HG02588 (cell line): ENCODE results near the gene SUCO.

Source experiments
- ATAC-seq: cut with Tn5 transposase; IDR thresholded peaks from one replicate; pipeline ENCODE4 v1.9.1; 2021; ENCODE audit warnings: mild to moderate bottlenecking, moderate library complexity; ENCODE audit not compliant: unreplicated experiment

SUCO gene

DNA sequence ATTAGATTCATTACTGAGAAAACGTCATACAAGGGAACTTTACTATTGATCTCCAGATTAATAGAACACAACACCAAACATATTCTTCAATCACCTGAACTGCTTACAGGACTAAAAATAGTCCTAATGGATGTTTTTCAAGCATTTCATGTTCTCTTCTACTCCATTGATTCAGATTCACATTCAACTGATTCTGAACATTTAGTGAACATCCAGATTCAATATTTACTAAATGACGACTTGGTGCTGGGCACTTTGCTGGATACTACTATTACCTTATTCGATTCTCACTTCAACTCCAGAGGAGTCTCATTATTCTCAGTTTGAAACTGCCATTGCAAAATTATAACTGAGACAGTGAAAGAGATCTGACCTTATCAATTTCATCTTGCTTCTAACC, 18.8 kb upstream of the SUCO start:
- ATAC-seq: no peak

DNA sequence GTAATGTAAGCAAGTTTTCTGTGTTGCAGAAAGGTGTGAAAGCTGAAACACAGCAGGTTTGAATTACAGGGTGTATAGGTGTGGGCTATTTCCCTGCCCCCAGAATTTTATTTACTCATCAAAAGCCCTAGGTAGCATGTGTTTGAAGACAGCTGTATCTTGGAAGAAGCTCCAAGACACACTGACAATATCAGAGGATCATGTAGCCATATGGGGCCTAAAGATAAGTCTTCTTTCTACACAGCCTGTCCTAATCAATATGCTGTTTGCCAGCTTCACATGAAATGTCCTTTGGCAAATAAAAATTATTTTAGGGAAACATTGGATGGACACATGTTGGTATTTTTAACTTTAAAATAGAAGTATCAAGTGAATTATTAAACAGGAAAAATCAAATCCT, 17.5 kb upstream of the SUCO start:
- ATAC-seq: no peak

DNA sequence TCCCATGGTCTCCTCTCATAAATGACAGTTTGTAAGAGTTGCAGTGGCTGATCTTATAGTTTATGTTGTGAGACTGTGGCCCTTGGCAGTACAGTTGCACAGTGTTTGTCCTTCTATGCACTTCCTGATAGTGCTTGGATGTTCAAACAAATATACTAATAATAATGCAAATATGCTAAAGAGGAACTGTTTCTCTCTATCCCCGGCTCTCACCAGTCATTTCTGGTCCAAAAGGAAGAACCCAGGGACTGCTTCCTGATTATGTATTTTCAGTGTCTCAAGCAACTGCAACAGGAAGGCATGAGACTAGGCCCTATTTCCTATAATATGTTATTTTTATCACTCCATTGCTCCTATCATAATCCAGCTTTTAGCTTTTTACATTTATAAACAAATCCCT, 17.0 kb upstream of the SUCO start:
- ATAC-seq: no peak

DNA sequence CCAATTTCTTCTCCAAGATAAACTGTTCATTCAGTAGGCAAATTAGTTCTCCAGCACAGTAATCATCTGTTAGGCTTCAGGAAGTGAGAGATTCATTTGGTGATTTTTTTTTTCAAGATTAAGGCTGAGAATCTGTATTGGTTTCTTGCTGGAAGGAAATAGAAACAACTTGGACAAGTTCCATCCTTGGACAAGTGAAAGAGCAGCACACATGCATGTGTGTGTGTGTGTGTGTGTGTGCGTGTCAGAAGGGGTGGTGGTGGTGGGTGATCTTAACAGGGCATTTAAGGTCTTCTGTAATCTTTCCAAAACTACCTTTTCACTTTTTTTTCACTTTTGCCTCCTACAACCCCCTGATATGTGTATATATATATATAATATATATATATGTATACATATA, 15.9 kb upstream of the SUCO start:
- no peak for ATAC-seq

DNA sequence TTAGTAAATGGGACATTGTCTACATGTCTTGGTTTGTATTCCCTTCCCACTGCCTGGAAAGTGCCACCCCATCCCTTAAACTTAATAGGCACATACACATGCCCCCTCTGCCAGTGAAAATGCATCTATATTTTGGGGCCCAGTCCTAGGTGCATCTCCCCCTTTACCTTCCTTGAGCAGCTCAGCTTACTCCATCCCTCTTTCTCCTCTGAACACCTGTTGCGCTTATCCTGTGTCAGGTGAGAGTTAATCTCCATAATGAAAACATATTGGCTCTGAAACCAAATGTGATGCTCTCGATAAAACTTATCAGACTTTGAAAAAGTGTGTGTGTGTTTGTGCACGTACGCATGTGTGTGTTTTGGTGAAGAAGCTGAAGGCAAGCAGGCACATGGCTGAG, 15.4 kb upstream of the SUCO start:
- no peak for ATAC-seq

DNA sequence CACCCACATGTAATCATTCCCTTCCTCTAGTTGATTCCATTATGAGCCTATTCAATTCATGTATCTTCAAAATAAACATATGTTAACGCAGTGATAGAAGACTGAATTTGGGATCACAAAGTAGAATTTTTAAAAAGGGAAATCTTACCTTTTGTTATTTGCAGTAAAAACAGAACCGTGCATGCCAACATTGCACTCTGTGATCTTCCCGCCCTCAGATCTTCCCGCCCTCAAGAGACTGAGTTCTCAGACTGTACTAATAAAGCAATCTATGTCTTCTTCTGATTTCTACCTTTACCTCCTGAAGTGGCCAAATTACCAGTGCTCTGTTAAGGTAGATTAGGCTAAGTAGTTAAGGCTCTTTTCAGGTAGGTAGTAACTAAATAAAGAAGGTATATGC, 3.6 kb upstream of the SUCO start:
- ATAC-seq: no peak

DNA sequence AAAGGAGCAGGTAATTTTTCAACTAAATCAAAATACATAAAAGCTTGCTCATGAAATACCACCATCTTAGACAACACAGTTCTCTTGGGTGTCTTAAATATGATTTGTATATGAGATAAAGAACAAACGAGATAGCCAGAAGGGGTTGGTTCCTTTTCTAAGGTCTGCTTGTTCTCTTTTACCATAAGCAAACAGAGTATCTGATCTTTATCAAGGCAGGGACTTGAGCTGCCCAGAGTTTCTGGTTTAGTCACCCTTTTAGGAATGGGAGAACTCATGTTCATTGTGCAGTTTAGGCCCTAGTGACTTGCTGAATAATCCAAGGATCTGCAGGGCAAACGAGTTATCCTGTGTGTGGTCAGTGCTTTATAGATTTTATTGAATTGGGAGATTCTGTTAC, 3.0 kb upstream of the SUCO start:
- ATAC-seq: no peak

DNA sequence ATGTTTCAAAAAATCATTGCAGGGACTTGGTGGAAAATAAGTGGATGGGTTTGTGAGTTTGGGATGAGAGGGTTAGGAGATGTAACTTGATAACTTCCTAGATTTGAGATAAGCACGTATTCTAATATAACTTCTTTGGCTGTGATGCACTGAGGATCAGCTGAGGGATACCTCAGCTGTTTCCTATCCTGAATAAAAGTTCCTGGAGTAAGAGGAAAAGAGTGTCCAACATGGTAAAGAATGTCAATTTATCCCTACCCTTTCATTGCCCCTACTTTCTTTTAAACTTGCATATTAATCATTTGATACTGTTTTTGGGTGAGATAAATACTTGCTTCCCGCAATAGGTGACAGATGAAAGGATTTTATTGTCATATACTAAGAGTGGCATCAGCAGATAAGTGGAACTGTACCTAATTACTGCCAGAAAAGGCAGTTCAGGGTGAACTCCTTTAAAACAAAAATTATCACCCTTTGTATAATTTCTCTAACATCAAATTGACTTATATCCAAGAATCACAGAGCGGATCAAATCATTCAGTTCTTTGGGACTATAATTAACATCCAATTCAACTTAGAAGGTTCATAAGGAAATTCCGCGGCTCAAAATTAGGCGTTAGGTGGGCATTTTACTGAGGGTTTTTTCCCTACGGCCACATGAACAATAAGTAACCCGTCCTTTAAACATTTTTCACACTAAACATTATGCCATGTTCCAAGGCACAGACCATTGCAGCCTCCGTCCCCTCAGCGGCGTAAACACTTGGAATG, 1.4 kb upstream of the SUCO start:
- no peak for ATAC-seq

DNA sequence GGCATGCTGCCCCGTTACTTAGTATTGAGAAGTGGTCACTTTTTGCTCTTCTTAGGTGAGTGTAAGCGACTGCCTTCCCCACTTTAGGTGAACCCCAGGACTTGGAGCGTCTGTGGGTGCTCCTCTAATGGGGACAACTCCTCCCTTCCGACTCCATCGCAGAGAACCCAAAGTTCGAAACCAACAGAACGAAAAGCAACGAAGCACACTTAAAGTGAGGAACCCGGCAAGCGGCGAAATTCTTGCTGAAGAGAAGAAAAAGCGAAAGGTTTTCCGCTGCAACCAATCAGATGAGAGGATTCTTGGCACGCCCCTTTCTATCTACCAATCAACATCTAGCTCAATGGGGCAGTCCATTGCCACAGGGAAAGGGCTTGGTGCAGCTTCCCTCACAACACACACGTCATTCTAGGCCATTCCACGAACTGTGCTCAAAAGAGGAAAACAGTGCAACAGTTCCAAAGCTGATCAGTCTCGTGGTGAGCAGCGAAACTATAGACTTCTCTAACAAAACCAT, 709 bp upstream of the SUCO start:
- peak; percentile 67 for ATAC-seq

DNA sequence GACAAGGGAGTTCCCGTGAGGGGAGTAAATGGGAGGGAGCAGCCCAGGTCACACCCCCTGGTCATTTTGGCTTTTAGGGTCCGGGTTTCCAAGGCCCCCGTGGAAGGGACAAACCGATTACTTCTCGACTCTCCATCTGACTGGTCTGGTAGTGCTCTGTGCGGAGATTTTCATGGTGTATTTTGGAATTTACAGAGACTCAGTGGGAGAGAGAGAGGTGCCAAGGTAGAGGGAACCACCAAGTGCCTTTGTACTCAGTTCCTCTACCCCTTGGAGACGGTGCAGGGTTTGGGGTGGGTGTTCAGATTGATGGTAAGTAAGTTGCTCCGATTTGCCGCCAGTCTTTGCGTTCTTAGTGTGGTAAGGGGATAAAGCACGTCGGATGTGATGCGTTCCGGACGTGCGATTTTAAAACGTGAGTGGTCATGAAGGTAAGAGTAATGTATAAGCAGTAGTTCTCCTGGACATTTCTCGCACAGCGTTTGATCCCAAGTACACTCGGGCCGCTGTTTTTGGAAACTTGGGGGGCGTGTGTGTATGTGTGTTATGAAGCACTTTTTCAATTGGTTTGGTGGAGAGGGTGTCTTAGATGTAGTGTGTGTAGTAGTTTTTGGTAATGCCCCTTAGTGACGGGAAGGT, 682 bp downstream of the SUCO start:
- ATAC-seq: peak; percentile 16

DNA sequence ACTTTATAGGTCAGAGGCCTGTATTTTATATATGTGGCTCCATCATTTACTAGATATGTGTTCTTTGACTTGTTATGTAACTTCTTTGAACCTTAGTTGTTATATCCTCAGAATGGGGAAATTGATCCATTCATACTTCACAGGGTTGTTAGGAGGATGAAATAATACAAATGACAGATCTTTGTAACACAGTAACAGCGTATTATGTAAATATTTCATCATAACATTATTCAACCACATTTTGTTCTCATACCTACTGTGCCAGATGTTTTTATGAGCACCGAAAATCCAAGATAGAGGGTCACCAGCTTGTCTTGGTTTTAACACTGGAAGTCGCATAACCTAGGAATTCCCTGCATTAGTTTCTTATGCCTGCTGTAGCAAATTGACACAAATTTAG, 3.3 kb downstream of the SUCO start:
- ATAC-seq: no peak

DNA sequence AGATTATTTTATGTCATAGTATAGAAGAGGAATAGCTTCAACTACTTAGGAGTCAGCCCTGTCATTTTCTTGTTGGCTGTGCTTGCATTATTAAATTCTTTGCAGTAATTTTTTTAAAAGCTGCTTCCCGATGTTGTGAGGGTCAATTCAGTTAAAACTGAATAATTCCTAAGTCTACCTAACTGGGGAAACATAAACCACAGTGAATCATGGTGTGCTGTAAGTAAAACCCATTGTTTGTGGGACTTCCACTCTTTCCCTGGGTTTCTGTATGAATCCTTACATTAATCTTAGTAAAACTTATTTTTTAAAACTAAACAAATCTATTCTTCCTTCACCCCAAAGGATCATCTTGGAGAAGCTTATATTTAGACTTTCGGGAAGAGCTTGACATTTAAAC, 4.4 kb downstream of the SUCO start:
- no peak for ATAC-seq

DNA sequence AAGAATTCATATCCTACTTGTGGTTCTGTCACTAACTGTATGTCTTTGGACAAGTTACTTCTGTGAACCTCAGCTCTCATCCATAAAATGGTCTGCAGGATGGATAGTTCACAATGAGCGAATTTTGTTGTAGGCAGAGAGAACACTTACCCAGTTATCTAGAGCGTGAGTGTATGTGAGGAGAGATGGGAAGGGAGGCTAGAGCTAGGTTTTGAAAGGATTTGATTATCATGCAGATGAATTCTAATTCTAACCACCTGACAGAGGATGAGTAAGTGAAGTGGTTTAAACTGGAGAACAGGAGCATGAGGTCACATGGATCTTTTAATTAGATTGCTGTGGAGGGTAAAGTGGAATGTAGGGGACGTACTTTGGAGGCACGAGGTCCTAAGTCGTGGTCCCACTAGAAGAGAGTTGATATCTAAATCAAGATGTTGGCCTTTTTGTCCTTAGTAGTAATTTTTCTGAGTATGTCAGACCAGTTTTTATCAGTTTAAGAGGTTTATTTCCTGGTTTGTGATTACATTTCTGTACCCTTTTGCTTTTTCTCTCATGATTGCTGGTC, 5.0 kb downstream of the SUCO start:
- no peak for ATAC-seq

DNA sequence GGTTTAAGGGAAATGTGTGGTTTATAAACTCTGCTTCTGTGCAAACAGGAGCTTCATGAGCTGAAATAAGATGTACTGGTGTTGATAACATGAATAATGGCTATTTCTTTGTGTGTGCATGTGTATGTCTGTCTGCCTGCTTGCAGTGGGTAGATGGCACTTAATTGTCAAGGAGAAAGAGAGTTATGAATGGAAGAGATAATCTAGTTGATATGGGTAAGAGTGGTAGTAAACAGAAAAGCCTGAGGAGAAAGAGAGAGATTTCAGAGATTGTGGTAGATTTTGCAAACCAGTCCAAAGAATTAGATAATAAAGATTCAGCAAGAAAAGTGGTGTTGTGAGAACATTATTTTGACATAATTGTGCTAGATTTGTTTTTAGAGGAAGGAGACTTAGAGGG, 7.7 kb downstream of the SUCO start:
- ATAC-seq: no peak

DNA sequence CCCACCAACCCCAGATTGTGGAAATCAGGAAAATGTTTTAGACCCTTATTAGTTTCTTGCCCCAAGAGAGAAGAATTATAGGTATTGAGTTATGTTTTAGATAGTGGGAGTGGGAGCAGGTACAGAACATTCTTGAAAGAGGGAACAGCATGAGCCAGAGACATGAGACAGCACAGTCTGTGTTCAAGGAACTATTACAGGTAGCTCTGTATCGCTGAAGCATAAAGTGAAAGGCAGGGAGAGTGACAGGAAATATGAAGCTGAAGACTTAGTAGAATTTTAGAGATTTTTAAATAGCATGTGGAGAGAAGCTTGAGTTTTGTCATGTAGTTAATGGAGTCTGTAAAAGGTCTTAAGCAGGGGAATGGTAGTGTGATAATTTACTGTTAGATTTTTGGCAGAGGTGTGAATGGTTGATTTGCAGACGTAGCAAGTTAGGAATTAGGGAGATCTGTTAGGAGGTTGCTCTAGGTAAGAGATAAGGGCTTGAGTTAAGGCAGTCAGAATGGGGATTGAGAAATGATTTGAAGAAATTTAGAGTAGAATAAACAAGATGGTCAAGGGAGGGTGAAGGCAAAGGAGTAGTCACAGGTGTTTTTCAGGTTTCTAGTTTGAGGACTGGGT, 11.6 kb downstream of the SUCO start:
- ATAC-seq: no peak

DNA sequence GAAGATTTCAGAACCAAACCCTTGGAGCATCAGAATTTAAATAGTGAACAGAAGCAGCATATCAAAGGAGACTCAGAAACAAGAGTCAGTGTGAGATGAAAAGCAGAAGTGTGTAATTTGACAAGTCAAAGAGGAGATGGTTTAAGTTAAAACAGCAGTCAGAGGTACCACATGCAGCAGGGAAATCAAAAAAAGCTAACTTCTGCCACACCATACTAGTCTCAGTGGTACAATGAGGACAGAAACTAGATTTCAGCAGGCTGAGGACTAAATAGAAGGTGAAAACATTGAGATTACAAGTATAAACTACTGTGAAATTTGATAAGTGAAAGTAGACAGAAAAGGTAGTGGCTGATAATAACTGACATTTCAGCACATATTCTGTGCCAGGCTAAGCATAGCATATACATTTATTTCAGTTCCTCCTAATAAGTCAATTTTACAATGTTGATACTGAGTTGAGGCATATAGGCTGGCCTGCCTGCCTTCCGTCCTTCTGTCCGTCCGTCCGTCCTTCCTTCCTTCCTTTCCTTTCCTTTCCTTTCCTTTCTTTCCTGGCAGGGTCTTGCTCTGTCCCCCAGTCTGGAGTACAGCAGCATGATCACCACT, 12.6 kb downstream of the SUCO start:
- no peak for ATAC-seq

DNA sequence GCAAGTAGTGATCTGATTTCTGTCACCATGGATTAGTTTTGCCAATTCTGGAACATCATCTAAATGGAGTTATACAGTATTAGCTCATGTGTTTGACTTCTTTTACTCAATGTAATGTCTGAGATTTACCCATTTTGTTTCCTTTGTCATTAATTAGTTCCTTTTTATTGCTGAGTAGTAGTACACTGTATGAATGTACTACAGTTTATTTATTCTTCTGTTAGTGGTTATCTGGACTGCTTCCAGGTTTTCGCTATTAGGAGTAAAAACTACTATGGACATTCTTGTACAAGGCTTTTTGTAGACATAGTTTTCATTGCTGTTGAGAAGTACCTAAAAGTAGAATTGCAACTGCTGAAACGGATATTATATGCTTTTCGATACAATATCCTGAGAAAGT, 14.1 kb downstream of the SUCO start:
- ATAC-seq: no peak

DNA sequence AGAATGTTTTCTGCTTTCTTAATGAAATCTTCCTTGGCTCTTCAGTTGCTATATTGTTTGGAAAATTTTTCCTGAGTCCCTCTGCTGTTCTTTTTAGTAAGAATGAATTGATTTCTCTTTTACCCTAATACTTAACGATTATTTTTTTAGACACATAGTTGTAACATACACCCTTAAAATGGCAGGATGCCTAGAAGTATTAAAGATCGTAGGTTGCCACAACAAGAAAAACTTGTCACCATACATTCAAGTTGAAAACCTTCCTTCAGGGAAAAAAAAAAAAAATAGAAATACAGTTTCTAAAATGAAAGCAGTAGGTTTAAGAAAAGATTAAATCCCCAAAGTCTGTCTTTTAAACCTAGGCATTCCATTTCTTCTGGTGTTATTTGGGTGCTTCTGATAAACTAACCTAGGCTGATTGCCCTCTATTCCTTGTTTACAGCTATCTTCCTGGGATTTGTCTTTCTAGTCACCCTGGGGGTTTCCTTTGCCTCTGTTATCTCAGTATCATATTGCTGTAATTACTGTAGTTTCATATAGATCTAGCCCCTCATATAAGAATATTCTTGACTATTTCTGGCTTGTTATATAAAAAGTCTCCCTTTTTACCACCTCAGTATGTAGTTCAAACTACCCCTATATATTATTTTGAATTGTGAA, 16.8 kb downstream of the SUCO start:
- no peak for ATAC-seq

DNA sequence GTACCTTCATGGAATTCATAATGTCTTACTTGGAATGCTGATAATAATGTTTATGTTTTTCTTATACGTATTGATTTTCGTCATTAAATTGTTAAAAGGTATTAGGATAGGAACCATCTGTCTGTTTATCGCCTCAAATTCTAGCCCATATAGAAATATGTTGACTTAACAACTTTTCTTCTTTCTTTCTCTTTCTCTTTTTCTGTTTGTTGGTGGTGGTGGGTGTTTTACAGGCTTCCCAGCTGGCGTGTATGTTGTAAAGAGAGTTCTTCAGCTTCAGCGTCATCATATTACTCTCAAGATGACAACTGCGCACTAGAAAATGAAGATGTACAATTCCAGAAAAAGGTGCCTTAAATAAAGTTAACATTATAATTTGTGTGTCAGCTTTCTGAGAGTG, 18.3 kb downstream of the SUCO start:
- ATAC-seq: no peak

DNA sequence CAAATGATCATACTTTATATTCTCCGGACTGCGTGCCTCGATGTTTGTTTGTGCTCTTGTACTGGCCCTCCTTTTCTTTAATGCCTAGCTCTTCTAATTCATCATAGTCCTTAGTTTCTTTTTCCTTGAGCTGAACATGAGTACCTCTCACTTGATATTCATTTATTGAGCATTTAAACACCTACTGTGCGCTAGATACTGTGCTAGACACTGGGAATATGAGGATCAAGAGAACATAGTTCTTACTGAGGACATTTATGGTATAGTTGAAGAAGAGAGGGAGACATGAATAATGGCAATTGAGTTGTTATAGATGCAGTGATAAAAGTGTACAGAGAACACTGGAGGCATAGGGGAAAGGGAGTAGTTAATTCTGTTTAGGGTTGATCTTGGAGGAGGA, 22.0 kb downstream of the SUCO start:
- ATAC-seq: no peak

DNA sequence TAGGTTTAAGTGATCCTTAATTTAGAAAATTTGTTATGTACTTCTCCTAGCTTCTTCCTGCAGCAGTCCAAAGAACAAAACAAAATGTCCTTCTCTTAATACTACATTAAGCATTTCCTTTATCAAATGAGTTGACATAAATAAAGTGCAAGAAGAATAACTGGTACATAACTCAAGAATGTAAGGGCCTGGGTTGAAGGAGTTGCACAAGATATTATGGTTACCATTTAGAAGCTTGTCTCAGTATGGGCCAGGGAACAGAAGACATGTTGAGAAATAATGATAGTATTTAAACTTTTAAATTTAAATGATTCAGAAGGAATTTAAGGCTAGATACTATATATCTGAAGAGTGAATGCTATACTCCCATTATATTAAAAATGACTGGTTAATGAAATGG, 23.5 kb downstream of the SUCO start:
- ATAC-seq: no peak
